Thoracic aorta (tissue), 2 donors: ENCODE measurements around the gene PKN1. TPM values are rescaled to one million over a fixed set of nuclear protein-coding genes. Genes with fewer than 3 reads are reported as not detected.

Experiments used
- ATAC-seq: fragments of 150-250 bp; one replicate; pipeline ENCODE4 v1.8.0; 2017; ENCODE audit warnings: low read depth; ENCODE audit not compliant: insufficient number of reproducible peaks, low FRiP score
- DNase-seq: peaks from one replicate; pipeline ENCODE4 v3.0.0-alpha.2; 2020; ENCODE audit warnings: low spot score
- H3K27ac ChIP-seq, 2 donors: fragments of 200-600 bp; sonication (generic); 1 replicate in 1 of 2; 2 replicates in 1 of 2; pipeline ENCODE4 v1.5.1; 2016; ENCODE audit warnings: mild to moderate bottlenecking in 2 of 2, moderate library complexity in 2 of 2
- H3K27me3 ChIP-seq: fragments of 200-600 bp; sonication (generic); replicated peaks from 2 replicates; pipeline ENCODE4 v1.6.0; 2016; ENCODE audit warnings: mild to moderate bottlenecking; ENCODE audit not compliant: insufficient read depth
- H3K36me3 ChIP-seq: fragments of 200-600 bp; sonication (generic); one replicate; pipeline ENCODE4 v1.5.1; 2016
- H3K4me1 ChIP-seq, 2 donors: fragments of 200-600 bp; sonication (generic); 1 replicate in 1 of 2; 2 replicates in 1 of 2; pipeline versions ENCODE4 v1.5.1 to v1.6.0; 2016; ENCODE audit warnings: low read depth in 2 of 2, mild to moderate bottlenecking in 1 of 2; ENCODE audit not compliant: control insufficient read depth in 1 of 2
- H3K4me3 ChIP-seq: fragments of 200-600 bp; sonication (generic); 2 replicates; pipeline ENCODE4 v1.5.1; 2016; ENCODE audit warnings: mild to moderate bottlenecking
- H3K9me3 ChIP-seq: fragments of 200-600 bp; sonication (generic); 2 replicates; pipeline ENCODE4 v1.5.1; 2016
- total RNA-seq, 2 donors: library from RNA; depleted of rRNA; stranded (reverse); fragments of >200 nt; gene quantifications; one replicate each; pipeline versions ENCODE4 v1.1.0 to v1.2.3, GENCODE V29; 2016
- TF ChIP-seq, protein P1 (sequence below): fragments of 200-600 bp; sonication (generic); IDR thresholded peaks from one replicate; pipeline ENCODE4 v1.5.1; 2019; ENCODE audit warnings: antibody characterized with exemption

The PKN1 gene
- total RNA-seq, 2 donors from 2014 or later: 93.8 to 139 TPM

DNA sequence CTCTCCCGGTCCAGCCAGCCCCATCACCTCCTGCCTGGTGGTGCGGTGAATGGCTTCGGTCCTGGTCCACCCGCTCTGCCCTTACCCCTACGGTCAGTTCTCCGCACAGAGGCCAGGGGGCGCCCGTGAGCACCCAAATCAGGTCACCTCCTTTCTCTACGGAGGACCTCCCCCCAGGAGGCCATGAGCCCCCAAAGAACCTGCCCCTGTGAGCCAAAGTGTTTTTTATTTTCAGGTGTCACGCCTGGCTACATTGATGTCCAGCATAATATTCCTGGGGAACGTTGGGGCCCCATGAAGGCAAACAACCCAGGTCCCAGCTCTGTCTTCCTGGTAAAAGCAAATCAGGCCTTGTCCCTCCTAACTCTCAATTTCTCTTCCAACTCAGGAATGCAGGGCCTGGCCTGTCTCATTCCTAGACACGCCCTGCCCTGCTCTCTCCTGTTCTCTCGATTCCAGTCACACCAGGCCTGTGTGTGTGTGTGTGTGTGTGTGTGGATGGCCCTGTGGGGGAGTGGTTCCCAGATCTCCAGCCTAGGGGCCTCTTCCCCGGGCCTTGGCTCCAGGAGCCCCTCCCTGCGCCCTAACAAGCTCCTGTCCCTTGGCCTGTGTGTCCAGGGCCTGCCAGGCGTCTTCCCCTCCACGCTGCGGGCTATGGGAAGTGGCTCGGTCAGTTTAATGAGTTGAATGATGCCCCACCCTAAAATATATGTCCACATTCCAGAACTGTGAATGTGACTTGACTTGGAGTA lies 72.6 kb downstream of the PKN1 start:
- Histone ChIP-seq H3K4me3 (no peak overlapping the region), H3K36me3 (no peaks in the 10 kb centered on the region), H3K9me3 (no peaks in the 10 kb centered on the region), H3K4me1 (no peaks in the 10 kb centered on the region), H3K27me3 (no peaks in the 10 kb centered on the region), H3K27ac (no peak overlapping the region)
- TF ChIP-seq, protein P1, sequence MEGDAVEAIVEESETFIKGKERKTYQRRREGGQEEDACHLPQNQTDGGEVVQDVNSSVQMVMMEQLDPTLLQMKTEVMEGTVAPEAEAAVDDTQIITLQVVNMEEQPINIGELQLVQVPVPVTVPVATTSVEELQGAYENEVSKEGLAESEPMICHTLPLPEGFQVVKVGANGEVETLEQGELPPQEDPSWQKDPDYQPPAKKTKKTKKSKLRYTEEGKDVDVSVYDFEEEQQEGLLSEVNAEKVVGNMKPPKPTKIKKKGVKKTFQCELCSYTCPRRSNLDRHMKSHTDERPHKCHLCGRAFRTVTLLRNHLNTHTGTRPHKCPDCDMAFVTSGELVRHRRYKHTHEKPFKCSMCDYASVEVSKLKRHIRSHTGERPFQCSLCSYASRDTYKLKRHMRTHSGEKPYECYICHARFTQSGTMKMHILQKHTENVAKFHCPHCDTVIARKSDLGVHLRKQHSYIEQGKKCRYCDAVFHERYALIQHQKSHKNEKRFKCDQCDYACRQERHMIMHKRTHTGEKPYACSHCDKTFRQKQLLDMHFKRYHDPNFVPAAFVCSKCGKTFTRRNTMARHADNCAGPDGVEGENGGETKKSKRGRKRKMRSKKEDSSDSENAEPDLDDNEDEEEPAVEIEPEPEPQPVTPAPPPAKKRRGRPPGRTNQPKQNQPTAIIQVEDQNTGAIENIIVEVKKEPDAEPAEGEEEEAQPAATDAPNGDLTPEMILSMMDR: peak; percentile 32
- no peak for ATAC-seq
- no peak for DNase-seq

DNA sequence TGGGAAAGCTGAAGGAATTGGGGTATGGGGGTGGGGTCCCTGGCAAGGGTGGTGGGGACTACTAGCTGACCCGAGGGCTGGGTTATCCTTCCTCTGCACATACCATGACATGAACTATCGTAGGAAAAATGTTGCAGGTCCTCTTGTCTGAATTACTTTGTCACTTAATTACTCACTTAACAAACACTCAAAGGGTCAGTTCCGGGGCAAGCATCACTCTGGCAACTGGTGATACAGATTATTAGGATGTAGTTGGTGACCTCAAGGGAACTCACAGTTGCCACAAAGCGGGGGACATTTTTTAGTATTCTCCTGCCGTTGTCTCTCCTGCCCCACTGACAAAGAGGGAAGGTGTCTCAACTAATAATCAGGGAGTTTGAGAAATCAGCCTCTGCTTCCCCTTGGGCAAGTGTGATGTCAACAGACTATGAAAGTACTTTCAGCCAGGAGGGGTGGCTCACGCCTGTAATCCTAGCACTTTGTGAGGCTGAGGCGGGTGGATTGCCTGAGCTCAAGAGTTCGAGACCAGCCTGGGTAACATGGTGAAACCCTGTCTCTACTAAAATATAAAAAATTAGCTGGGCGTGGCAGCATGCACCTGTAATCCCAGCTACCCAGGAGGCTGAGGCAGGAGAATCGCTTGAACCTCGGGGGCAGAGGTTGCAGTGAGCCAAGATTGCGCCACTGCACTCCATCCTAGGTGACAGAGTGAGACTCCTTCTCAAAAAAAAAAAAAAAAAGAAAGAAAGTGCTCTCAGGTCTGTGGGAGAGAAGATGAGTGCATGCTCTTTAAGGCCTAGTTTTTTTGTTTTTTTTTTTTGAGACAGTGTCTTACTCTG lies 74.8 kb downstream of the PKN1 start:
- Histone ChIP-seq H3K36me3 (no peaks in the 10 kb centered on the region), H3K27ac (no peak overlapping the region), H3K9me3 (no peaks in the 10 kb centered on the region), H3K27me3 (no peaks in the 10 kb centered on the region), H3K4me1 (peaks cover 0 to 5% of the 10 kb centered on the region in 2 donors), H3K4me3 (no peak overlapping the region)
- DNase-seq (no peak), ATAC-seq (no peak)
- TF ChIP-seq, protein P1: no peak

DNA sequence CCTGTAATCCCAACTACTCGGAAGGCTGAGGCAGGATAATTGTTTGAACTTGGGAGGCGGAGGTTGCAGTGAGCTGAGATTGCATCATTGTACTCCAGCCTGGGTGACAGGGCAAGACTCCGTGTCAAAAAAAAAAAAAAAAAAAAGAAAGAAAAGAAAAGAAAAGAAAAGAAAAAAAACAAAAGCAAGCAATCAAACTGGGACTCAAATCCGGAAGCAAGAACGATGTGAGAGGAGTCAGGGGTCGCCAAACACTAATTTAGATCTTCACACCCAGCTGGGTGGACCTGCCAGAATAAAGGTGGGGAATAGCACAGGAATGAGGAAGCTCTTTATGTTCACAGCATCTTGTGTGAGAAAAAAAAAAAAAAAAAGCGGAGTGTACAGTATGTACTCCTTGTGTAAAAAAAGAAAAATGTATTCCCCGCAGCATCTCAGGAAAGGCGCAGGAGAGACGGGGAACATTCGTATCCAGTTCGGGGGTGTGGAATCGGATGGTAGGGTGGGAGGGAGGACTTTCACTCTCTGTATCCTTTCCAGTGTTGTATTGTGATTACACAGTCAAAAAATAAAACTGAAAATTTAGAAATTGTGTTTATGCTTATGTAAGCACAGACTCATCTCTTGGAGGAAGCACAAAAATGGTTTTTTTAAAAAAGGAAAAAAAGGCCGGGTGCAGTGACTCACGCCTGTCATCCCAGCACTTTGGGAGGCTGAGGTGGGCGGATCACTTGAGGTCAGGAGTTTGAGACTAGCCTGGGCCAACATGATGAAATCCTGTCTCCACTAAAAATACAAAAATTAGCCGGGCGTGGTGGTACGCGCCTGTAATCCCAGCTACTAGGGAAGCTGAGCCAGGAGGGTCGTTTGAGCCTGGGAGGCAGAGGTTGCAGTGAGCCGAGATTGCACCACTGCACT lies 77.5 kb downstream of the PKN1 start:
- TF ChIP-seq, protein P1: no peak
- Histone ChIP-seq H3K27me3 (no peaks in the 10 kb centered on the region), H3K27ac (no peak overlapping the region), H3K9me3 (no peaks in the 10 kb centered on the region), H3K36me3 (peaks cover 18% of the 10 kb centered on the region), H3K4me1 (peaks cover 7 to 12% of the 10 kb centered on the region in 2 donors), H3K4me3 (no peak overlapping the region)
- DNase-seq (no peak), ATAC-seq (no peak)

DNA sequence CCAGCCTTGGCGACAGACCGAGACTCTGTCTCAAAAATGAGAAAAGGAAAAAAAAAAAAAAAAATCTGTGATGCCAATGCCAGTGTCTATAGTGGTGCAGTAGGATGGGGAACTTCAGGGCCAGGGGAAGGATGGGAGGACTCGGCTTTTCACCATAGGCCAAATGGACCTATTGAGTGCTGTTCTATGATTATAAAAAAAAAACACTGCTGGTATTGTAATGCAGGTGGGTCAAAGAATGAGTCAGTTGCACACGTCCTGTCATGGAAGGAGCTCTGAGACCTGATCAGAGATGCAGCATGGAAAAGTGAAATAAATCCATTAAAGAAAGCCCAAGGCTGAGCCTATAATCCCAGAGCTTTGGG lies 78.1 kb downstream of the PKN1 start:
- Histone ChIP-seq H3K27ac (no peak overlapping the region), H3K36me3 (peaks cover 24% of the 10 kb centered on the region), H3K27me3 (no peaks in the 10 kb centered on the region), H3K9me3 (no peaks in the 10 kb centered on the region), H3K4me1 (peaks cover 14 to 18% of the 10 kb centered on the region in 2 donors), H3K4me3 (no peak overlapping the region)
- TF ChIP-seq, protein P1: no peak
- ATAC-seq (no peak), DNase-seq (no peak)
